B cell (primary cell): Measurements from ENCODE around the gene EIF3L. TPM values are rescaled to one million over a fixed set of nuclear protein-coding genes. Genes with fewer than 3 reads are reported as not detected.

Source experiments
- ATAC-seq: fragments of 200-7000 bp; cut with Tn5 transposase; one replicate; pipeline ENCODE4 v1.10.0; 2021; ENCODE audit warnings: low read depth, mild to moderate bottlenecking, moderate number of reproducible peaks, moderate library complexity
- CTCF ChIA-PET: fragments of 350-600 bp; sonication (Branson Sonifier 250); formaldehyde crosslinking; loops from one replicate; lab custom pipeline; 2021; ENCODE audit warnings: antibody characterized with exemption, inconsistent platforms; lab: Charles Lee
- POLR2A ChIA-PET: fragments of 350-600 bp; sonication (Branson Sonifier 250); formaldehyde crosslinking; loops from one replicate; lab custom pipeline; 2021; ENCODE audit warnings: antibody characterized with exemption; lab: Charles Lee
- DNase-seq: peaks from one replicate; pipeline ENCODE4 v3.0.0; 2013
- H2AFZ ChIP-seq: 2 replicates; pipeline ENCODE4 v1.6.1; 2012; ENCODE audit warnings: mild to moderate bottlenecking, low read depth, low read length; ENCODE audit not compliant: insufficient read depth, poor library complexity, severe bottlenecking
- H3K27ac ChIP-seq, 2 donors: 1 replicate in 1 of 2; 2 replicates in 1 of 2; pipeline ENCODE4 v1.5.1; 2012 to 2013; ENCODE audit warnings: low read length in 2 of 2, mild to moderate bottlenecking in 2 of 2, moderate library complexity in 1 of 2
- H3K27me3 ChIP-seq, 4 experiments: fragments of 200-600 bp in 1 of 4; sonication (generic) in 1 of 4; replicated peaks in 1 of 4; 1 replicate in 2 of 4; 2 replicates in 2 of 4; pipeline versions ENCODE4 v1.6.1 to v1.7.0; 2013 to 2016; ENCODE audit warnings: low read length in 3 of 4, mild to moderate bottlenecking in 2 of 4, mixed read lengths in 1 of 4, moderate library complexity in 1 of 4; ENCODE audit not compliant: insufficient read depth in 4 of 4, control insufficient read depth in 3 of 4; ENCODE audit errors: control extremely low read depth in 1 of 4
- H3K36me3 ChIP-seq, 2 experiments: replicated peaks in 1 of 2; 1 replicate in 1 of 2; 2 replicates in 1 of 2; pipeline versions ENCODE4 v1.6.1 to v1.7.1; 2013; ENCODE audit warnings: low read length in 1 of 2; ENCODE audit not compliant: insufficient read depth in 2 of 2, control insufficient read depth in 1 of 2; ENCODE audit errors: control extremely low read depth in 1 of 2, extremely low read depth in 1 of 2
- H3K4me1 ChIP-seq, 2 donors: fragments of 200-600 bp in 1 of 2; sonication (generic) in 1 of 2; 1 replicate in 1 of 2; 2 replicates in 1 of 2; pipeline versions ENCODE4 v1.5.1 to v1.6.1; 2013 to 2017; ENCODE audit warnings: low read length in 2 of 2; ENCODE audit not compliant: control insufficient read depth in 2 of 2, insufficient read depth in 2 of 2
- H3K4me2 ChIP-seq: replicated peaks from 2 replicates; pipeline ENCODE3; 2012; ENCODE audit warnings: mild to moderate bottlenecking, low read depth, low read length; ENCODE audit not compliant: poor library complexity, severe bottlenecking
- H3K4me3 ChIP-seq, 5 experiments: fragments of 200-600 bp in 1 of 5; sonication (generic) in 1 of 5; 1 replicate in 3 of 5; 2 replicates in 2 of 5; pipeline versions ENCODE4 v1.5.1 to v1.7.0; 2011 to 2016; ENCODE audit warnings: low read length in 4 of 5, mild to moderate bottlenecking in 4 of 5, low read depth in 2 of 5, control low read depth in 1 of 5, moderate library complexity in 1 of 5; ENCODE audit not compliant: insufficient read depth in 1 of 5; ENCODE audit errors: control extremely low read depth in 1 of 5, extremely low read depth in 1 of 5
- H3K79me2 ChIP-seq: fragments of 200-600 bp; sonication (generic); one replicate; pipeline ENCODE4 v1.6.0; 2016; ENCODE audit warnings: low read length; ENCODE audit not compliant: control insufficient read depth, insufficient read depth
- H3K9ac ChIP-seq: fragments of 200-600 bp; sonication (generic); 2 replicates; pipeline ENCODE4 v1.6.1; 2017; ENCODE audit warnings: mild to moderate bottlenecking, low read length, moderate library complexity
- H3K9me3 ChIP-seq, 3 donors: one replicate each; pipeline versions ENCODE4 v1.6.1 to v1.7.1; 2013; ENCODE audit warnings: low read length in 2 of 3; ENCODE audit not compliant: control insufficient read depth in 2 of 3, insufficient read depth in 1 of 3; ENCODE audit errors: control extremely low read depth in 1 of 3
- H4K20me1 ChIP-seq: 2 replicates; pipeline ENCODE4 v1.6.0; 2012; ENCODE audit warnings: mild to moderate bottlenecking, low read length; ENCODE audit not compliant: insufficient read depth, control insufficient read depth, poor library complexity, severe bottlenecking
- H3K27ac Mint-ChIP-seq: one replicate; pipeline ENCODE4 v1.8.0; 2021; ENCODE audit warnings: mixed read lengths
- H3K27me3 Mint-ChIP-seq: one replicate; pipeline ENCODE4 v1.8.0; 2021; ENCODE audit warnings: mixed read lengths
- H3K4me1 Mint-ChIP-seq: one replicate; pipeline ENCODE4 v1.8.0; 2021; ENCODE audit warnings: mixed read lengths
- H3K4me3 Mint-ChIP-seq: one replicate; pipeline ENCODE4 v1.8.0; 2021; ENCODE audit warnings: mixed read lengths
- H3K9me3 Mint-ChIP-seq: one replicate; pipeline ENCODE4 v1.8.0; 2022; ENCODE audit warnings: mixed read lengths; ENCODE audit not compliant: insufficient read depth
- EZH2 ChIP-seq: IDR thresholded peaks from 2 replicates; pipeline ENCODE4 v1.6.1; 2012; ENCODE audit warnings: borderline replicate concordance, low read depth, mild to moderate bottlenecking, moderate library complexity, low read length; ENCODE audit not compliant: insufficient read depth, poor library complexity, severe bottlenecking
- WGBS: methylation state at CpG from one replicate; pipeline ENCODE4 v1.1.5; 2013; ENCODE audit warnings: missing lambda C conversion rate; ENCODE audit not compliant: insufficient coverage; 5-methylcytosine and 5-hydroxymethylcytosine counted together
- intact Hi-C: fragments of 100-400 bp; cut with micrococcal nuclease; formaldehyde crosslinking; loops from one replicate; pipeline ENCODE4 v1.10.0; 2022
- polyA plus RNA-seq: library from polyadenylated mRNA; depleted of rRNA; stranded (reverse); fragments of >200 nt; gene quantifications from 2 replicates; pipeline ENCODE4 v1.2.3, GENCODE V29; 2012
- total RNA-seq, 2 donors: library from RNA; stranded (reverse); fragments of 120-200 nt in 1 of 2; gene quantifications; 1 replicate in 1 of 2; 2 replicates in 1 of 2; pipeline versions ENCODE4 v1.2.3 to v1.2.4, GENCODE V29; 2013 to 2022
- TF ChIP-seq, protein P1 (sequence below): fragments of 200-600 bp; IDR thresholded peaks from one replicate; pipeline ENCODE4 v1.8.0; 2022; ENCODE audit warnings: antibody characterized with exemption, mild to moderate bottlenecking

Gene EIF3L
- total and polyA plus RNA-seq, 2 donors (not counting 1 experiment from before 2014, with no cell fraction given) = 430 to 560 TPM

- 94% methylated on average over 4 of the region's 5 CpGs for WGBS
- no peak overlapping the region for H2AFZ ChIP-seq
- H3K9ac ChIP-seq = no peak overlapping the region
- Mint-ChIP-seq H3K4me3 (peak overlapping the region; percentile 19), H3K9me3 (no peaks in the 10 kb centered on the region), H3K4me1 (peaks cover 13% of the 10 kb centered on the region), H3K27ac (no peak overlapping the region), H3K27me3 (peaks cover 27% of the 10 kb centered on the region)
- H4K20me1 ChIP-seq = no peaks in the 10 kb centered on the region
- H3K79me2 ChIP-seq = no peaks in the 10 kb centered on the region
- H3K9me3 ChIP-seq = peaks cover 0 to 2% (median 0%) of the 10 kb centered on the region in 3 donors
- ATAC-seq (no peak), DNase-seq (no peak)
- H3K36me3 ChIP-seq = no peaks in the 10 kb centered on the region
- H3K4me1 ChIP-seq = peaks cover 19 to 22% of the 10 kb centered on the region in 2 donors
- ChIA-PET CTCF (interaction anchor here (0.9 to 6.0 kb wide), 2 partner anchors 43 to 145 kb away, joined by 3 to 177 read pairs; no protein-coding TSS in a partner anchor), POLR2A (no interaction called here)
- no peak for TF ChIP-seq EZH2
- TF ChIP-seq, protein P1, sequence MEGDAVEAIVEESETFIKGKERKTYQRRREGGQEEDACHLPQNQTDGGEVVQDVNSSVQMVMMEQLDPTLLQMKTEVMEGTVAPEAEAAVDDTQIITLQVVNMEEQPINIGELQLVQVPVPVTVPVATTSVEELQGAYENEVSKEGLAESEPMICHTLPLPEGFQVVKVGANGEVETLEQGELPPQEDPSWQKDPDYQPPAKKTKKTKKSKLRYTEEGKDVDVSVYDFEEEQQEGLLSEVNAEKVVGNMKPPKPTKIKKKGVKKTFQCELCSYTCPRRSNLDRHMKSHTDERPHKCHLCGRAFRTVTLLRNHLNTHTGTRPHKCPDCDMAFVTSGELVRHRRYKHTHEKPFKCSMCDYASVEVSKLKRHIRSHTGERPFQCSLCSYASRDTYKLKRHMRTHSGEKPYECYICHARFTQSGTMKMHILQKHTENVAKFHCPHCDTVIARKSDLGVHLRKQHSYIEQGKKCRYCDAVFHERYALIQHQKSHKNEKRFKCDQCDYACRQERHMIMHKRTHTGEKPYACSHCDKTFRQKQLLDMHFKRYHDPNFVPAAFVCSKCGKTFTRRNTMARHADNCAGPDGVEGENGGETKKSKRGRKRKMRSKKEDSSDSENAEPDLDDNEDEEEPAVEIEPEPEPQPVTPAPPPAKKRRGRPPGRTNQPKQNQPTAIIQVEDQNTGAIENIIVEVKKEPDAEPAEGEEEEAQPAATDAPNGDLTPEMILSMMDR = no peak
- no peak overlapping the region for H3K4me3 ChIP-seq
- no peak overlapping the region for H3K4me2 ChIP-seq
- intact Hi-C loops = no loop called here
- no peak overlapping the region for H3K27ac ChIP-seq
- H3K27me3 ChIP-seq = peaks cover 0 to 43% (median 11%) of the 10 kb centered on the region in 4 experiments
Measured at GRCh38 chr22:37820350-37820749, 28.9 kb upstream of the EIF3L start.

DNA sequence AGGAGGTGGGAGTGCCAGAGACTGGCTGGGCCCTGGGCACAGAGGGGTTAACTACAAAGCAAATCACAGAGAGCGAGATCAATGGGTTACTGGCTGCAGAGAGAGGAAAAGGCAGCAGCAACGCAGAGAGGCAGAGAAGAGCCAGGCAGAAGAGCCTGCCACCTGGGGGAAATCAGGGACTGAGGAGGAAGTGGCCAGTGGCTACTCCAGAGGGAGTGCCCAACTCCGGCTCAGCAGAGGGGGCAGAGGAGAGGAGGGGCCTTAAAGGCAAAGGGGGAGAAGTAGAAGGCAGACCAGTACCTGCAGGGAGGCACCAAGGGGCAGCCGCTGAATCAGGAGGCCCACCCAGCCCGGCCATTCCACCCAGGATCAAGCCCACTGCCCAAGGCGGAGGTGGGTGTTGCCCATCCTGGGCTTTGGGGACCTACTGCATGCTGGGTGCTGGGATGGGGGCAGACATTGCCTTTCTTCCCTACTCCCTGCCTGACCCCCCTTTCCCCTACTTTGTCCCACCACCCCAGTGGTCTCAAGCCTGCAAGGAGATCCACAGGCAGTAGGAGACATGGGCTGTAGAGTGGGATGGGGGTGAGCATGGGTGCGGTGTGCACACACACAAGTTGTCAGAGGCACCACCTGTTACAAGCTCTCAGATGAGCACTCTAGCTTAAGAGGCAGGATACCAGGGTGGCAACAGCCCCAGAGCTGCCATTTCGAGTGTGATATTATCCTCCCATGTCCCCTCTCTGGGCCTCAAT lies 27.0 kb upstream of the EIF3L start:
- 87% methylated on average over 5 of the region's 8 CpGs for WGBS
- peaks cover 0 to 42% (median 11%) of the 10 kb centered on the region in 4 experiments for H3K27me3 ChIP-seq
- H3K9ac ChIP-seq = no peak overlapping the region
- peaks cover 15% of the 10 kb centered on the region for H3K4me1 Mint-ChIP-seq
- ChIA-PET CTCF (interaction anchor here (0.6 to 1.1 kb wide), 2 partner anchors 41 to 45 kb away, joined by 3 read pairs; no protein-coding TSS in a partner anchor), POLR2A (no interaction called here)
- TF ChIP-seq EZH2 = no peak
- TF ChIP-seq, protein P1 = no peak
- H3K4me3 ChIP-seq = no peak overlapping the region
- H3K36me3 ChIP-seq = no peaks in the 10 kb centered on the region
- no peaks in the 10 kb centered on the region for H3K9me3 Mint-ChIP-seq
- H3K4me1 ChIP-seq = peaks cover 19 to 22% of the 10 kb centered on the region in 2 donors
- intact Hi-C loops = no loop called here
- H3K9me3 ChIP-seq = no peaks in the 10 kb centered on the region
- DNase-seq (no peak), ATAC-seq (no peak)
- H4K20me1 ChIP-seq = no peaks in the 10 kb centered on the region
- no peak overlapping the region for H3K4me2 ChIP-seq
- H3K27me3 Mint-ChIP-seq = peaks cover 31% of the 10 kb centered on the region
- H3K27ac Mint-ChIP-seq = peak overlapping the region; percentile 41
- H2AFZ ChIP-seq = no peak overlapping the region
- no peaks in the 10 kb centered on the region for H3K79me2 ChIP-seq
- H3K4me3 Mint-ChIP-seq = no peak overlapping the region
- H3K27ac ChIP-seq = no peak overlapping the region
